Fibroblast of lung (primary cell): ENCODE measurements around the gene OR10A3. TPM values are rescaled to one million over a fixed set of nuclear protein-coding genes. Genes with fewer than 3 reads are reported as not detected.
A peak's percentile ranks its signal among the peaks of the same experiment; 100 is the strongest.

Experiments used
- DNase-seq, 2 donors: peaks; one replicate each; pipeline versions ENCODE4 v3.0.0 to v3.0.0-alpha.2; 2010; ENCODE audit warnings: low read depth in 2 of 2
- H2AFZ ChIP-seq: 2 replicates; pipeline ENCODE4 v1.5.1; 2012; ENCODE audit warnings: low read length, control low read depth, inconsistent platforms
- H3K27ac ChIP-seq: 2 replicates; pipeline ENCODE4 v1.5.1; 2011; ENCODE audit warnings: low read length, control low read depth; ENCODE audit not compliant: insufficient read depth
- H3K27me3 ChIP-seq: 2 replicates; pipeline ENCODE4 v1.5.1; 2011; ENCODE audit warnings: mild to moderate bottlenecking, low read length; ENCODE audit not compliant: control insufficient read depth, insufficient read depth
- H3K36me3 ChIP-seq: 2 replicates; pipeline ENCODE4 v1.5.1; 2011; ENCODE audit warnings: low read length; ENCODE audit not compliant: control insufficient read depth, insufficient read depth
- H3K4me1 ChIP-seq: 2 replicates; pipeline ENCODE4 v1.5.1; 2011; ENCODE audit warnings: low read length; ENCODE audit not compliant: control insufficient read depth, insufficient read depth; ENCODE audit errors: extremely low read depth
- H3K4me2 ChIP-seq: 2 replicates; pipeline ENCODE4 v1.5.1; 2011; ENCODE audit warnings: low read length, control low read depth; ENCODE audit not compliant: insufficient read depth; ENCODE audit errors: extremely low read depth
- H3K4me3 ChIP-seq, 4 experiments: fragments of 200-600 bp in 1 of 4; sonication (generic) in 1 of 4; replicated peaks in 1 of 4; 2 replicates each; pipeline ENCODE4 v1.5.1; 2011 to 2016; ENCODE audit warnings: low read length in 4 of 4, low read depth in 3 of 4, mild to moderate bottlenecking in 3 of 4, control low read depth in 2 of 4, inconsistent platforms in 1 of 4, mixed read lengths in 1 of 4; ENCODE audit not compliant: insufficient read depth in 1 of 4; ENCODE audit errors: control extremely low read depth in 1 of 4
- H3K79me2 ChIP-seq: 2 replicates; pipeline ENCODE4 v1.5.1; 2012; ENCODE audit warnings: mild to moderate bottlenecking, low read length, inconsistent platforms; ENCODE audit not compliant: control insufficient read depth, insufficient read depth
- H3K9ac ChIP-seq: 2 replicates; pipeline ENCODE4 v1.5.1; 2011; ENCODE audit warnings: mild to moderate bottlenecking, low read length, control low read depth; ENCODE audit not compliant: insufficient read depth
- H3K9me3 ChIP-seq: 2 replicates; pipeline ENCODE4 v1.5.1; 2012; ENCODE audit warnings: low read depth, low read length; ENCODE audit not compliant: control insufficient read depth, insufficient read depth
- H4K20me1 ChIP-seq: 2 replicates; pipeline ENCODE4 v1.5.1; 2011; ENCODE audit warnings: low read length; ENCODE audit not compliant: control insufficient read depth, insufficient read depth; ENCODE audit errors: extremely low read depth
- CTCF ChIP-seq, 2 donors: IDR thresholded peaks in 1 of 2; conservative IDR thresholded peaks in 1 of 2; 1 replicate in 1 of 2; 2 replicates in 1 of 2; pipeline ENCODE4 v1.5.1; 2011 to 2012; ENCODE audit warnings: low read length in 2 of 2, control low read depth in 1 of 2, inconsistent platforms in 1 of 2, low read depth in 1 of 2, mild to moderate bottlenecking in 1 of 2
- EZH2 ChIP-seq: IDR thresholded peaks from 2 replicates; pipeline ENCODE4 v1.5.1; 2012; ENCODE audit warnings: low read length, control low read depth, mild to moderate bottlenecking; ENCODE audit errors: missing control alignments
- polyA plus RNA-seq, 2 donors: library from polyadenylated mRNA; depleted of rRNA in 1 of 2; stranded (reverse) in 1 of 2; unstranded in 1 of 2; fragments of >200 nt; gene quantifications; 2 replicates each; pipeline ENCODE4 v1.2.1, GENCODE V29; 2011 to 2012; ENCODE audit warnings: missing spikeins in 1 of 2
- total RNA-seq: library from RNA; depleted of rRNA; stranded (reverse); fragments of >200 nt; gene quantifications from 2 replicates; pipeline ENCODE4 v1.2.1, GENCODE V29; 2014

Gene OR10A3
- total and polyA plus RNA-seq, 2 donors (not counting 1 experiment from before 2014, with no cell fraction given) = 0.07 to 0.17 TPM

- no peak overlapping the region for H3K27ac ChIP-seq
- no peaks in the 10 kb centered on the region for H3K27me3 ChIP-seq
- no peak overlapping the region for H3K9ac ChIP-seq
- H3K4me2 ChIP-seq = no peak overlapping the region
- H3K4me3 ChIP-seq = no peak overlapping the region
- TF ChIP-seq EZH2 (no peak), CTCF (conservative IDR thresholded peaks at IDR 0.05 in 1 of 2, IDR thresholded peaks at IDR 0.05 in 1 of 2; ENCODE audit: low read depth in 1 of 2, low read length in 2 of 2) (no peak)
- no peaks in the 10 kb centered on the region for H4K20me1 ChIP-seq
- peaks cover 10% of the 10 kb centered on the region for H3K4me1 ChIP-seq
- no peaks in the 10 kb centered on the region for H3K36me3 ChIP-seq
- no peaks in the 10 kb centered on the region for H3K9me3 ChIP-seq
- no peak for DNase-seq
- no peak overlapping the region for H2AFZ ChIP-seq
- no peaks in the 10 kb centered on the region for H3K79me2 ChIP-seq
These were observed 30.3 kb upstream of the OR10A3 start for GRCh38 chr11:7971846-7972245.

DNA sequence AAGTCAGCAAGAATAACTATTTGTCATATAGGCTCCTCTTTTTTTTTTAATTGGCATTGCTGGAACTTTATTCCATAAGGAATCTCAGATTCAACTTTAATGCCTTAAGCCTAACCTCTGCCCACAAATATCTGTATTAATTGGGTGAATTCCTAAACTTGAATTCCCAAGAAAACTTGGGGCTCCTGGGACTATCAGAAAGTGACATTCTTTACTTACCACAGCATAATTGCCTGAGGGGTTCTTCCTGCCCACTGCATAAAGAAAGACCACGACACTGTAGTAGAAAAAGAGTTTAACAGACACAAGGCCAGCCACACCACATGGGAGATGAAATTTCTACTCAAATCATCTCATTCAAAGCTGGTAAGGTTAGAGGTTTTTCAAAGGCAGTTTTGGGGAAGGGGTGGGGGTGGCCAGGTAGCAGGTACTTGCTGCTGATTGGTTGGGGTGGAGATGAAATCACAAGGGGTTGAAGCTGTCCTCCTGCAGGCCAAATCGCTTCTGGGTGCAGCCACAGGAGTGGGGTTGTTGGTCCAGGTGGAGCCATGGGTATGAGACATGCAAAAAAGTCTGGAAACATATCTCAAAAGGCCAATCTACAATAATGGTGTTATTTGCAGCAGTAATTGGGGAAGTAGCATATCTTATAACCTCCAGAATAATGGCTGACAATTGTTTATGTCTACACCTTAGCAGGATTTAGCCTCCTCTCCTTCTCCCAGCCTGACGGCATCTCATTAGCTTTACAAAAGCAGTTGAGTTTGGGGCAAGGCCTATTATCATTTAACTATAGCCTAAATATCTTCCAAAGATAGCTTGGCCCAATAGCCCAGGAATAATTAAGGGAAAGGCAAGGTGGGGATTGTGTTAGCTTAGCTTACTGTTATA is 28.5 kb upstream of the OR10A3 start:
- TF ChIP-seq EZH2 (no peak), CTCF (conservative IDR thresholded peaks at IDR 0.05 in 1 of 2, IDR thresholded peaks at IDR 0.05 in 1 of 2; ENCODE audit: low read depth in 1 of 2, low read length in 2 of 2) (no peak)
- Histone ChIP-seq H2AFZ (no peak overlapping the region), H3K79me2 (no peaks in the 10 kb centered on the region), H3K9me3 (no peaks in the 10 kb centered on the region), H3K9ac (no peak overlapping the region), H3K36me3 (no peaks in the 10 kb centered on the region), H3K4me3 (no peak overlapping the region), H3K27me3 (no peaks in the 10 kb centered on the region), H3K4me2 (no peak overlapping the region), H3K4me1 (peaks cover 15% of the 10 kb centered on the region), H4K20me1 (no peaks in the 10 kb centered on the region), H3K27ac (no peak overlapping the region)
- DNase-seq = peak in 1 of 2 donors; percentile 67

DNA sequence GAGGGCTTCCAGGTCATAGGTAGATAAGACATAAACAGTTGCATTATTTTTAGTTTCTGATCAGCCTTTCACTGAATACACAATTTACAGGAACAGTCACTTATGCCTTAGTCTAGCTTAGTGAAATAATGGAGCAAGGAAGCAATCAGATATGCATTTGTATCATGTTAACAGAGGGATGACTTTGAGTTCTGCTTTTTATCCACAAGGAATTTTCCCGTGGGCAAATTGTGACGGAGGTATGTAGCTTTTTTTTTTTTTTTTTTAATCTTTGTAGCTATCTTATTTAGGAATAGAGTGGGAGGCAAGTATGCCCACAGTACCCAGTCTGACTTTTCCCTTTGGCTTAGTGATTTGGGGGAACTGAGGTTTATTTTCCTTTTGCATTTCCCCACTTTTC is 27.2 kb upstream of the OR10A3 start:
- Histone ChIP-seq H3K4me1 (peaks cover 19% of the 10 kb centered on the region), H2AFZ (no peak overlapping the region)

More for the DNA sequence above, 27.2 kb upstream of the OR10A3 start:
- Histone ChIP-seq H3K9me3 (no peaks in the 10 kb centered on the region), H3K27me3 (no peaks in the 10 kb centered on the region), H3K4me3 (no peak overlapping the region), H3K27ac (no peak overlapping the region), H3K36me3 (no peaks in the 10 kb centered on the region), H3K9ac (no peak overlapping the region), H3K79me2 (no peaks in the 10 kb centered on the region), H4K20me1 (no peaks in the 10 kb centered on the region), H3K4me2 (no peak overlapping the region)
- TF ChIP-seq EZH2 (no peak), CTCF (conservative IDR thresholded peaks at IDR 0.05 in 1 of 2, IDR thresholded peaks at IDR 0.05 in 1 of 2; ENCODE audit: low read depth in 1 of 2, low read length in 2 of 2) (no peak)
- DNase-seq = peak in 1 of 2 donors; percentile 66
